H4 (cell line): ENCODE data around the gene MTAP. TPM values are rescaled to one million over a fixed set of nuclear protein-coding genes. Genes with fewer than 3 reads are reported as not detected.

Experiments used
- DNase-seq: peaks from one replicate; pipeline ENCODE4 v3.0.0-alpha.2; 2015; ENCODE audit warnings: low spot score
- total RNA-seq: library from RNA; depleted of rRNA; stranded (reverse); fragments of >200 nt; shearing (Covaris generic); gene quantifications from 2 replicates; pipeline ENCODE4 v1.2.3, GENCODE V29; 2014; rRNA removed

MTAP gene
- total RNA-seq, 1 experiment from 2014 or later, result not detected

DNA sequence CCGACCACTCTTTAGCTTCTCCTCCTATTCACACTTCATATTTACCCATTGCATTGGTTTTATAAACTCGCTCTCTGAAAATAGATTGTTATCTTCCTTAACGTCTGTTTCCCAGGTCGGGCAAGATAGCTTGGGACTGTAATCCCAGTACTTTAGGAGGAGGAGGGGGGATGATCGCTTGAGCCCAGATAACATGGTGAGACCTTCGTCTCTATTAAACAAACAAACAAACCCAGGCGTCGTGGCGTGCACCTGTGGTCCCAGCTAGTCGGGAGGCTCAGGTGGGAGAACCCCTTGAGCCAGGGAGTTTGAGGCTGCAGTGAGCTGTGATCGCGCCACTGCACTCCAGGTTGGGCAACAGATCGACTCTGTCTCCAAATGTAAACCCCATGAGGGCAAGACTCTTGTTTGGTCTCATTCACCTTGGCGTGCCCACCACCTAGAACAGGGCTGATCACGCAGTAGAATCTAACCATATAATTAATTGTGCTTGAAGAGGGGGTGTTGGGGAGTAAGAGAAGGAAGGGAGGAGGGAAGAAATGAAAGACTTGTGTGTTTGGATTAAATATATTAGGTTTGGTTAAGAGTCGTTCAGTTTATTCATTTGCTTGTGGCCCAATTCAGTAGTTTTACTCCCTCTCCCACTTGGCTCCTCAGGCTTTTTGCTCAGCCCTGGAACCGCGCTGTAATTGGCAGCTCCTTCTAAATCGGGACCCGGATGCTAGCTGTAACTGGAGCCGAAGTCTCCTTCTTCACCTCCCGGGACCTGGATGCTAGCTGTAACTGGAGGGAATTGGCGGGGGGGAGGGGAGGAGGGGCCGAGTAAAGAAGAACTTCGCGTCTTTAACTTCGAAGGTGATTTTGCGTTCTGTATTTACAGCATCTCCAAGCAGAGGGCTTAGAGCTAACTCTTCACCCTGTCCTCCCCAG lies 166.8 kb downstream of the MTAP start:
- DNase-seq, result no peak

DNA sequence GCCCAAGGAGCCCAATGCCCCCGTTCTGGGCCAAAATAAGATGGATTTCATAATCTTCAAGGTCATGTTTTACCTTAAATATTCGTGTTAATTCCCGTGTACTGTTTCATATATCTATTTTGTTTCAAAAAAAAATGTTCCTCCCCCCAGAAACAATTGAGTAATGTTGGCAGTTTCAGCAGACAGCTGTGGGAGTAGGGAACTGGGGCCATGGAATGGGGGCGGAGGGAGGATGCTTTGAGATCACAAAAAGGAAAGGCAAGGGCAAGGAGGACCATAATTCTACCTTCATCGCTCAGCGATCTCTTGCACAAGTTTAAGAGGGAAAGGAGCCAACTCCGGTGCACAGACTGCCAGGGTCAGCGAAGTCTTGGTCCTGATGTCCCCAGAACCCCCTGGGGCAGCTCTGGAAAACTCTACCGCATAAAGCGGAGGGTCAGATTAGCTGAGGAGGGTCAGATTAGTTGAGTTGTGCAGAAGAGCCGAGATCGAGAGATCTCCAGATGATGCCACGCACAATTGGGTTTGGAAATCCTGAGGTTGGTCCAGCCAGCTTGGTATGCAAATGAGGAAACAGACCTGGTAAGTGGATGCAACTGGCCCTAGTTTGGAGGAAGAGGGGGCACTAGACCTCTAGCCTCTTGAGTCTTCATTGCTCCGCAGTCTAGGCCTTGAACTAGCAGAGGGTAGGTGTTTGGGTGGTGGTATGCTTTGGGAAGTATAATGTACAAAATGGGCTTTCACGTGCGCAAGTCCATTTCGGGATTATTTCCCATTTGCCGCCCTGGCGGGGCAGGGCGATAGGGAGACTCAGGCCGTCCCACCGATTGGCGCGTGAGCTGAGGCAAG lies 167.7 kb downstream of the MTAP start:
- DNase-seq, result no peak

DNA sequence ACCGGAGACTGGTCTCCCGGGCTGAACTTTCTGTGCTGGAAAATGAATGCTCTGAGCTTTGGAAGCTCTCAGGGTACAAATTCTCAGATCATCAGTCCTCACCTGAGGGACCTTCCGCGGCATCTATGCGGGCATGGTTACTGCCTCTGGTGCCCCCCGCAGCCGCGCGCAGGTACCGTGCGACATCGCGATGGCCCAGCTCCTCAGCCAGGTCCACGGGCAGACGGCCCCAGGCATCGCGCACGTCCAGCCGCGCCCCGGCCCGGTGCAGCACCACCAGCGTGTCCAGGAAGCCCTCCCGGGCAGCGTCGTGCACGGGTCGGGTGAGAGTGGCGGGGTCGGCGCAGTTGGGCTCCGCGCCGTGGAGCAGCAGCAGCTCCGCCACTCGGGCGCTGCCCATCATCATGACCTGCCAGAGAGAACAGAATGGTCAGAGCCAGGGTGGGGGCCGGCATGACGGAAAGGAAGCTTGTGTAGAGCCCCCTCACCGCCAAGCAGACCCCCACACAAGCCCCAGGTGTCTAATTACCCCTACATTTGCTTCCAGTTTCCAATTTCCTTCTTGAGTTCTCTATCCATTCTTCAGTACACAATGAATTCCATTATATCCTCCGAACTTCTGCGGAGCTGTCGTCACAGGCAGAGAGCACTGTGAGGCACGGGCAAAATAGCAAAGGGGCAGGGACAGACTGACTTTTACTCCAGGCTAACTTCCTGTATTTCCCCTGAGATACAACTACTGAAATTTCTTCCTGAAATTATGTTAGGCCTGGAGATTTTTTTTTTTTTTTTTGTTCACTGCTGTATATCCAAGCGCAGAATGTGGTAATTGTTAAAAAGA lies 168.6 kb downstream of the MTAP start:
- DNase-seq, result no peak

DNA sequence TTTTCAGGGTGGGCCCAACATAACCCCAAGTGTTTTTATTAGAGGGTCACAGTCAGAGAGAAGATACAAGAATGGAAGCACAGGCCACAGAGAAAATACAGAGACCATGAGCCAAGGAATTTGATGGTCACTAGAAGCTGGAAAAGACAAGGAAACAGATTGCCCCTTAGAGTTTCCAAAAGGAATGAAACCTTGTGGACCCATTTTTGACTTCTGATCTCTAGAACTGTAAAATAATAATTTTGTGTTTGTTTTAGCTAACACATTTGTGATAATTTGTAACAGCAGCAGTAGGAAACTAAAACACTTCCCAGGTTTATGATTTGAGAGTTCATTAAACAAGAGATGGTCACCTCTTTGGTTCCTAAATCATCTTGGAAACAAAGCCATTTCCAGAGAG lies 169.9 kb downstream of the MTAP start:
- no peak for DNase-seq

DNA sequence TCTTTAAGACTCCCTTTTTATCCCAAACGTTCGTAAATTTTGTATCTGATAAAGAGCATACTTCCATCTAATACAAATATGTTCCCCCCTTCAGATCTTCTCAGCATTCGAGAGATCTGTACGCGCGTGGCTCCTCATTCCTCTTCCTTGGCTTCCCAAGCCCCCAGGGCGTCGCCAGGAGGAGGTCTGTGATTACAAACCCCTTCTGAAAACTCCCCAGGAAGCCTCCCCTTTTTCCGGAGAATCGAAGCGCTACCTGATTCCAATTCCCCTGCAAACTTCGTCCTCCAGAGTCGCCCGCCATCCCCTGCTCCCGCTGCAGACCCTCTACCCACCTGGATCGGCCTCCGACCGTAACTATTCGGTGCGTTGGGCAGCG lies 171.9 kb downstream of the MTAP start:
- no peak for DNase-seq

DNA sequence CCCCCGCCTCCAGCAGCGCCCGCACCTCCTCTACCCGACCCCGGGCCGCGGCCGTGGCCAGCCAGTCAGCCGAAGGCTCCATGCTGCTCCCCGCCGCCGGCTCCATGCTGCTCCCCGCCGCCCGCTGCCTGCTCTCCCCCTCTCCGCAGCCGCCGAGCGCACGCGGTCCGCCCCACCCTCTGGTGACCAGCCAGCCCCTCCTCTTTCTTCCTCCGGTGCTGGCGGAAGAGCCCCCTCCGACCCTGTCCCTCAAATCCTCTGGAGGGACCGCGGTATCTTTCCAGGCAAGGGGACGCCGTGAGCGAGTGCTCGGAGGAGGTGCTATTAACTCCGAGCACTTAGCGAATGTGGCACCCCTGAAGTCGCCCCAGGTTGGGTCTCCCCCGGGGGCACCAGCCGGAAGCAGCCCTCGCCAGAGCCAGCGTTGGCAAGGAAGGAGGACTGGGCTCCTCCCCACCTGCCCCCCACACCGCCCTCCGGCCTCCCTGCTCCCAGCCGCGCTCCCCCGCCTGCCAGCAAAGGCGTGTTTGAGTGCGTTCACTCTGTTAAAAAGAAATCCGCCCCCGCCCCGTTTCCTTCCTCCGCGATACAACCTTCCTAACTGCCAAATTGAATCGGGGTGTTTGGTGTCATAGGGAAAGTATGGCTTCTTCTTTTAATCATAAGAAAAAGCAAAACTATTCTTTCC lies 172.4 kb downstream of the MTAP start:
- no peak for DNase-seq

DNA sequence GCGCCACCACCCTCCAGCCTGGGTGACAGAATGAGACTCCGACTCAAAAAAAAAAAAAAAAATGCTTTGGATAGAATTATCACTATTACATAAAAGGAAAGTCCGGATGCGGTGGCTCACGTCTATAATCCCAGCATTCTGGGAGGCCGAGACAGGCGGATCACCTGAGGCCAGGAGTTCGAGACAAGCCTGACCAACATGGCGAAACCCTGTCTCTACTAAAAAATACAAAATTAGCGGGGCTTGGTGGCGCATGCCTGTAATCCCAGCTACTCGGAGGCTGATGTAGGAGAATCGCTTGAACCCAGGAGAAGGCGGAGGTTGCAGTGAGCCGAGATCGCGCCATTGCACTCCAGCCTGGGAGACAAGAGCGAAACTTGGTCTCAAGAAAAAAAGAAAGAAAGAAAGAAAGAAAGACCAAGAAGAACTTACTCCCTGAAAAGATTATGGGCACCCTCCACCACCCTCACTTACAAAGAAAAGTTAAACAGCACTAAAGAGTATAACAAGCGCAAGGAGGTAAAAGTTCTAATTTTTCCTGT lies 174.0 kb downstream of the MTAP start:
- DNase-seq, result no peak

DNA sequence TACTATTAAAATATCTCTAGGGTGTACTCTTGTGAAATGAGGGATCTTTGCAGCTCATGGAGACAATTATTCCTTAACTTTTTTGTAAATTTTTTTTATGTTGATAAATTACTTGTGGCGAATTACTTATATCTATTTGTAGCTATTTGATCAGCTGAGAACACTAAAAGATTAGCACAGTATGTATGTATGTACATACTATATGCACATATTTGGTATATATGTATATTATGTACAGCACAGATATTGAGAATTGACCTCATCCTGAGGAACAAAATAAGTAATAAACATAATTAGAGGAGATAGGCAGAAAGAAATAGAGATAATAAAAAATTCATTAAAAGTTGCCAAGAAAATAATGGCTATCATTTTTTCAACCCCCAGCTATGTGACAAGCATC lies 180.0 kb downstream of the MTAP start:
- no peak for DNase-seq

DNA sequence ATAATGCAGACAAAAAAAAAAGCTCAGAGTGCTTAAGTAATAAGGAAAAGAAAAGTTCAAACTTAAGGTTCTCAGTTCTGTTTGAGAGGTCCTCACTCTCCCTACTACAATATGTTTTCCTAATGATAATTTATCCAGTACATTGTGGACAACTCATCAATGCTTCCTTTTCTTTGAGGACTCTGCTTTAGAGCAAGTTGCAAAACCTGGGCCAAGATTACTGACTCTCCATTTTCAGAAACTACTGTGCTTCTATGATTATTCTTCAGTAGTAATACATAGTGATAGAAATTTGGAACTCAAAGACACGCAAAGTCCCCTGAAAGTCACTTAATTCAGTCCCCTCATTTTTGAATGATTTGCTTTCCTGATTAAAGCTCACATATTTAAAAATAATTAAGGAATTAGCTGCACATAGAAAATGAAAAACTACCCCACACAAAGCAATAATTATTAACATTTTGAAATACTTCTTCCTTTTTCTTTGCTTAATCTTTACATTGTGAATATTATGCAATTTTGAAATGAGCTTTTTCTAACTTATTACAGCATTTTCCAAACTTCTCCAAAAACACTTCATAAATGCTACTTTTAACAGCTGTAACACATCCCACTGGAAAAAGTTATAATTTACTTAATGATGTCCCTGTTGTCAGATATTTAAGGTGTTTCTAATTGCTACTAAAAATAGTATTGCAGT lies 180.6 kb downstream of the MTAP start:
- DNase-seq, result no peak

DNA sequence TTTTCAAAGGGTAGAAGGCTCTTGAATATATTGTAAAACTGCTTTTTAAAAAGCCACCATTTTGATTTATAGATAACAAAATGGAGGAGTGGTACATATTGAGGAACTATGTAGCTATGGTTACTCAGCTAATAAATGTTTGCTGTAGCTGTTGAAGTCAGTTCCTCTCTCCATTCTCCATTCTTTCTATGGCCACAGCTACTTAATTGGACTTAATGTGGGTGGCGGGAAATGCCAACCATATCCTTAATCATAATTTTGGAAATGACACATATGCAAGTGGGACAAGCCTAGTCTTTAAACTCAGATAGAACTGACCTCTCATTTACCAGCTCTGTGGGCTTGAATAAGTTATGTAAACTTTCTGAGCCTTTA lies 181.1 kb downstream of the MTAP start:
- DNase-seq, result no peak

DNA sequence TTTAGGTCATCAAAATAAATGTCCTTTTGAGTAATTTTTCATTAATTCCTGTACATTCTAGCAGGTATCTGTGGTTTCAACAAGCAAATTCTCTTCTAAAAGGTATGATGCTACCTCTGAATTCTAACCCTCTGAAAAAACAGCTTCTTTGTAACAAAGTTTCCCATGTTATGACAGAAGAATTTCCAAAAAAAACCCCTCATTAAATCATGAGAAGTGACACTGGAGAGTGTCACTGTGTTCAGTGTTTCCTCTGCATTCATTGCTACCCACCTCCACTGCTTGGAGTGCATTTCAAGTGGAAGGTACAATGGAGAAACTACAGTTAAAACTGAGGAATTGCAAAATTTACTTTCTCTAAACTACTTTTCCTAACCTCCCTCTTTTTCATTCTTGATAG lies 181.7 kb downstream of the MTAP start:
- DNase-seq, result no peak

DNA sequence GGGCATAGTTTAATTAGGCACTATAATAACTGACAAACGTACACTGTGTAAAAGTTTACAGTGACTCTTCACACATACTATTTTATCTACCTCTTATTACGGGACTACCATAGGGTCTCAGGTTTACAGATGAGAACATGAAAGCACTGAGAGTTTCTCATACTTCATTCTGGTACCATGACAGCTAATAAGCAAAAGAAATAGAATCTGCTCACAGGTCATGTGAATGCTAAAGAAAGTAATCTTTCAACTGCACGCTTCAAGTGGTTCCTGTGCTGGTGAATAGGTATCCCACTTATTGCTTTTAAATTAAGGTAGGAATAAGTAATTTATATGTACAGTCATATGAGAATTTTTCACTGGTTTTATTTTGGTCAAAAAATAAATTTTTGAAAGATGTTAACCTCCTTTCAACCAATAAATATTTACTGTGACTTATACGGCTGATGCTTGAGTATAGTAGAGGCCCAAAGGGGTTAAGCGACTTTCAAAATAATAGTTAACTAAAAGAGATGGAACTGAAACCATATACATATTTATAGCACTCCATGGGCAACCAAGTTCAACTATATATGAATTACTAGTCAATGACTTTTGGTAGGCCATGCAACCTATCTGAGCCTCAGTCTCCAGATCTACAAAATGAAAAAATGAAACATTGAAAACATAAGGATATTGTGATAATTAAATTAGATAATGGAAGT lies 183.7 kb downstream of the MTAP start:
- DNase-seq, result no peak

Other genes with a start within 250 kb of the MTAP start
- gene CDKN2A, start 191.8 kb downstream of the MTAP start, total RNA-seq, result 0.39 and 0.68 TPM in 2 replicates
- not detected in 2 replicates for gene CDKN2B-AS1, start 192.2 kb downstream of the MTAP start, total RNA-seq
- gene CDKN2B, start 206.7 kb downstream of the MTAP start, total RNA-seq, result not detected in 2 replicates